MM.1S (cell line): ENCODE data around the gene TXNDC11.

Experiments used
- EZH2phosphoT487 ChIP-seq: fragments of 300-600 bp; sonication (generic); IDR thresholded peaks from 2 replicates; pipeline ENCODE4 v1.6.1; 2018; ENCODE audit warnings: antibody characterized with exemption, low read length
- TF ChIP-seq, protein P1 (sequence below): fragments of 300-600 bp; sonication (generic); IDR thresholded peaks from 2 replicates; pipeline ENCODE4 v1.5.1; 2016; ENCODE audit warnings: antibody characterized with exemption, low read length, mixed read lengths

DNA sequence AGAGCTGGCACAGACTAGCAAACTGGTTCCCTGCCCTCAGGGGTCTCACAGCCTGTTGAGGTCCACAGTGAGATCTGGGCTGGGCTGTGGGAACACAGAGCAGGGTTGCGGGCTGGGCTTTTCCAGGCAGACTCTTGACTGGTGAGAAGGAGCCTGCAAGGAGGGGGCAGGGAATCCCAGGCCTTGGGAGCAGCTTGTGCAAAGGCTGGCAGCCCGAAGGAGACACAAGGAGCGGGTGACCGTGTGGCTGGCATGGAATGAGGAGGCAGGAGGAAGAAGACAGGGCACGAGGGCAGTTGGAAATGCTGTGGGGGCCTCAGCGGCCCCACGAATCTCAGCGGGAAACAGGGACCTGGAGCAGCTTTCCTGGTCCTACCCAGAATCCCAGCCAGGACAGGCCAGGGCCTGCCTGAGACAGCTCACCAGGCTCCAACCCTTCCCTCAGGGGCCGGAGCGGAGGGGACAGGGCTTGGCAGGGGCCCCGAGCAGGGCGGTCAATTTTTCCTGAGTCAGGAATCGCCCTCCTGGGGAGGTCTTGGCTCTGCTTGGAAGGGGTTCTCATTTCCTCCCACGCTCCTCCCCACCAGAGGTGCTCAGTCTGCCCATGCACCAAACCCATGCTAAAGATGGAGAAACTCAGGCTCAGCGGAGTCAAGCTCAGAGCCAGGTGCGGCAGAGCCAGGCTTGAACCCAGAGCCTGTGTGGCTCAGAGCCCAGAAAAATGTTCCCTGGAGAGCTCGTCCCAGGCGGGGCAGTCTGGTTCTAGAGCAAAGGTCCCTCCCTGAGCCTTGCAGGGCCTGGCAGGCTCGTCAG, 83.6 kb downstream of the TXNDC11 start:
- TF ChIP-seq, protein P1, sequence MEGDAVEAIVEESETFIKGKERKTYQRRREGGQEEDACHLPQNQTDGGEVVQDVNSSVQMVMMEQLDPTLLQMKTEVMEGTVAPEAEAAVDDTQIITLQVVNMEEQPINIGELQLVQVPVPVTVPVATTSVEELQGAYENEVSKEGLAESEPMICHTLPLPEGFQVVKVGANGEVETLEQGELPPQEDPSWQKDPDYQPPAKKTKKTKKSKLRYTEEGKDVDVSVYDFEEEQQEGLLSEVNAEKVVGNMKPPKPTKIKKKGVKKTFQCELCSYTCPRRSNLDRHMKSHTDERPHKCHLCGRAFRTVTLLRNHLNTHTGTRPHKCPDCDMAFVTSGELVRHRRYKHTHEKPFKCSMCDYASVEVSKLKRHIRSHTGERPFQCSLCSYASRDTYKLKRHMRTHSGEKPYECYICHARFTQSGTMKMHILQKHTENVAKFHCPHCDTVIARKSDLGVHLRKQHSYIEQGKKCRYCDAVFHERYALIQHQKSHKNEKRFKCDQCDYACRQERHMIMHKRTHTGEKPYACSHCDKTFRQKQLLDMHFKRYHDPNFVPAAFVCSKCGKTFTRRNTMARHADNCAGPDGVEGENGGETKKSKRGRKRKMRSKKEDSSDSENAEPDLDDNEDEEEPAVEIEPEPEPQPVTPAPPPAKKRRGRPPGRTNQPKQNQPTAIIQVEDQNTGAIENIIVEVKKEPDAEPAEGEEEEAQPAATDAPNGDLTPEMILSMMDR, result no peak
- no peak for TF ChIP-seq EZH2phosphoT487
